A549 (cell line): ENCODE data around the gene SIRT1. TPM values are rescaled to one million over a fixed set of nuclear protein-coding genes. Genes with fewer than 3 reads are reported as not detected.

ENCODE experiments used
- ATAC-seq, 2 experiments: fragments of 200-7000 bp in 1 of 2; fragments of >200 bp in 1 of 2; cut with Nextera tagmentation in 1 of 2; cut with Tn5 transposase in 1 of 2; 3 replicates each; pipeline versions ENCODE4 v1.8.0 to v1.9.1; 2018 to 2020; ENCODE audit warnings: mild to moderate bottlenecking in 1 of 2, moderate library complexity in 1 of 2
- CTCF ChIA-PET: fragments of 300-600 bp; sonication (Branson Sonifier 250); formaldehyde crosslinking; extraction: SDS; loops from one replicate; lab custom pipeline; 2021; ENCODE audit warnings: antibody characterized with exemption, inconsistent platforms; lab: Yijun Ruan, JAX
- POLR2A ChIA-PET: fragments of 350-600 bp; formaldehyde crosslinking; extraction: SDS; loops from one replicate; lab custom pipeline; 2021; ENCODE audit warnings: antibody characterized with exemption, inconsistent platforms; lab: Yijun Ruan, JAX
- DNase-seq, 2 experiments: peaks; one replicate each; pipeline versions ENCODE4 v3.0.0 to v3.0.0-alpha.2; 2011 to 2016; ENCODE audit warnings: low read depth in 1 of 2, low spot score in 1 of 2
- FAIRE-seq: peaks from 2 replicates; lab custom pipeline; 2011; peaks lifted over from hg19 to GRCh38; lab: Jason Lieb, UNC
- H3K27ac ChIP-seq, 2 experiments: fragments of >200 bp; sonication (Bioruptor Twin); formaldehyde crosslinking; 3 replicates each; pipeline ENCODE4 v1.5.1; 2016 to 2017
- H3K4me1 ChIP-seq: fragments of >200 bp; sonication (Bioruptor Twin); formaldehyde crosslinking; 3 replicates; pipeline ENCODE4 v1.6.1; 2016
- H3K4me2 ChIP-seq: fragments of >200 bp; sonication (Bioruptor Twin); formaldehyde crosslinking; 3 replicates; pipeline ENCODE4 v1.6.1; 2016
- H3K4me3 ChIP-seq: fragments of >200 bp; sonication (Bioruptor Twin); formaldehyde crosslinking; 3 replicates; pipeline ENCODE4 v1.5.1; 2016
- H3K9me3 ChIP-seq: fragments of >200 bp; sonication (Bioruptor Twin); formaldehyde crosslinking; 3 replicates; pipeline ENCODE4 v1.6.1; 2016
- CBX8 ChIP-seq: fragments of 200-600 bp; sonication (generic); IDR thresholded peaks from 2 replicates; pipeline ENCODE4 v1.6.1; 2016
- CTCF ChIP-seq: fragments of >200 bp; sonication (Bioruptor Twin); formaldehyde crosslinking; IDR thresholded peaks from 3 replicates; pipeline ENCODE4 v1.5.1; 2016
- EHMT2 ChIP-seq: fragments of 200-600 bp; sonication (generic); IDR thresholded peaks from 2 replicates; pipeline ENCODE4 v1.6.1; 2016; ENCODE audit warnings: antibody characterized with exemption, low read depth, mild to moderate bottlenecking, moderate library complexity
- ELK1 ChIP-seq: fragments of 150-350 bp; IDR thresholded peaks from 2 replicates; pipeline ENCODE4 v1.6.1; 2014; ENCODE audit warnings: low read depth, mild to moderate bottlenecking, low read length
- ESRRA ChIP-seq: fragments of 150-350 bp; IDR thresholded peaks from 2 replicates; pipeline ENCODE4 v1.6.1; 2014; ENCODE audit warnings: mild to moderate bottlenecking, low read length, borderline replicate concordance
- FOXS1 ChIP-seq: fragments of 250-450 bp; sonication (Bioruptor Pico); IDR thresholded peaks from 2 replicates; pipeline ENCODE4 v1.5.0; 2020; ENCODE audit warnings: mild to moderate bottlenecking, moderate library complexity
- HMGXB4 ChIP-seq: fragments of 250-450 bp; sonication (Bioruptor Pico); IDR thresholded peaks from 2 replicates; pipeline ENCODE4 v1.5.0; 2021; ENCODE audit warnings: mild to moderate bottlenecking, moderate library complexity, borderline replicate concordance
- HOXA7 ChIP-seq: fragments of 250-450 bp; sonication (Bioruptor Pico); IDR thresholded peaks from 2 replicates; pipeline ENCODE4 v1.5.0; 2020; ENCODE audit warnings: mild to moderate bottlenecking, moderate library complexity
- HOXB5 ChIP-seq: fragments of 250-450 bp; sonication (Bioruptor Pico); IDR thresholded peaks from 2 replicates; pipeline ENCODE4 v1.5.0; 2020; ENCODE audit warnings: mild to moderate bottlenecking, moderate library complexity
- NFE2L2 ChIP-seq: fragments of 150-350 bp; conservative IDR thresholded peaks from 2 replicates; pipeline ENCODE4 v1.6.1; 2014; ENCODE audit warnings: low read length
- NR3C1 ChIP-seq: fragments of >200 bp; sonication (Bioruptor Twin); formaldehyde crosslinking; IDR thresholded peaks from 3 replicates; pipeline ENCODE4 v1.6.1; 2017
- PBX3 ChIP-seq: IDR thresholded peaks from 2 replicates; pipeline ENCODE4 v1.6.1; 2012
- RARB ChIP-seq: fragments of 250-450 bp; sonication (Bioruptor Pico); IDR thresholded peaks from 2 replicates; pipeline ENCODE4 v1.8.0; 2021; ENCODE audit warnings: mild to moderate bottlenecking, moderate library complexity
- REST ChIP-seq: fragments of 200-600 bp; sonication (generic); IDR thresholded peaks from 2 replicates; pipeline ENCODE4 v1.6.1; 2016; ENCODE audit warnings: antibody characterized with exemption, mild to moderate bottlenecking, moderate library complexity
- SMC3 ChIP-seq: fragments of >200 bp; sonication (Bioruptor Twin); formaldehyde crosslinking; IDR thresholded peaks from 3 replicates; pipeline ENCODE4 v1.6.1; 2018; ENCODE audit warnings: inconsistent platforms
- SREBF2 ChIP-seq: fragments of 450-650 bp; IDR thresholded peaks from 2 replicates; pipeline ENCODE4 v1.6.1; 2014; ENCODE audit warnings: mild to moderate bottlenecking, moderate library complexity
- TFCP2L1 ChIP-seq: fragments of 250-450 bp; sonication (Bioruptor Pico); IDR thresholded peaks from 2 replicates; pipeline ENCODE4 v1.5.0; 2021; ENCODE audit warnings: mild to moderate bottlenecking
- ZNF302 ChIP-seq: fragments of 250-450 bp; sonication (Bioruptor Pico); IDR thresholded peaks from 2 replicates; pipeline ENCODE4 v1.9.0; 2021; ENCODE audit warnings: inconsistent platforms, mild to moderate bottlenecking, moderate library complexity
- WGBS: methylation state at CpG from one replicate; pipeline ENCODE4 v1.1.6; 2017; ENCODE audit errors: missing lambda C conversion rate; 5-methylcytosine and 5-hydroxymethylcytosine counted together
- polyA plus RNA-seq, 4 experiments: library from polyadenylated mRNA; depleted of rRNA in 3 of 4; stranded (reverse); fragments of >200 nt; fragmentation: RNase III in 1 of 4; extraction: RNeasy Plus Mini Kit Qiagen cat#74134 plus additional on column Dnase treatment in 1 of 4; gene quantifications; 2 replicates in 3 of 4; 3 replicates in 1 of 4; pipeline ENCODE4 v1.2.3, GENCODE V29; 2011 to 2017

The SIRT1 gene
- polyA plus RNA-seq, 2 of the 4 experiments (the other 2 are of a cell fraction) = 16.2 to 34.8 TPM

GRCh38 chr10:67914777-67915340 is 30.4 kb downstream of the SIRT1 start:
- Histone ChIP-seq H3K4me3 (no peak overlapping the region), H3K4me1 (peaks cover 6% of the 10 kb centered on the region; the same call in 1 of the 3 replicates), H3K9me3 (no peaks in the 10 kb centered on the region)
- WGBS = 92% methylated on average over 8 of the region's 8 CpGs
- DNase-seq (no peak), ATAC-seq (peak in 1 of 2 experiments; percentile 11; a peak in 2 of 6 replicates), FAIRE-seq (no peak)
- CTCF ChIA-PET = interaction anchor here (1.0 kb wide), 1 partner anchor 60 kb away, joined by 3 read pairs; no protein-coding TSS in a partner anchor
- TF ChIP-seq ESRRA (no peak), CBX8 (no peak), SREBF2 (no peak), TFCP2L1 (CRISPR knock-in tag) (no peak), HMGXB4 (no peak), SMC3 (no peak), HOXB5 (CRISPR knock-in tag) (no peak), NR3C1 (no peak), NFE2L2 (no peak), RARB (CRISPR knock-in tag) (no peak), FOXS1 (no peak), PBX3 (no peak)
- TF ChIP-seq, all 56 proteins: peak for 0
- POLR2A ChIA-PET = interaction anchor here (0.6 kb wide), 1 partner anchor 540 kb away, joined by 3 read pairs; no protein-coding TSS in a partner anchor
- Histone ChIP-seq H3K4me2 (no peak overlapping the region), H3K27ac (no peak overlapping the region)

GRCh38 chr10:67917169-67917568 is 32.7 kb downstream of the SIRT1 start:
- ChIA-PET POLR2A (interaction anchor here (0.6 kb wide), 1 partner anchor 31 kb away, joined by 13 read pairs; no protein-coding TSS in a partner anchor), CTCF (interaction anchor here (1.7 kb wide), 1 partner anchor 129 kb away, joined by 4 read pairs; no protein-coding TSS in a partner anchor)
- 56% methylated on average over 2 of the region's 2 CpGs for WGBS

More at GRCh38 chr10:67917169-67917568, 32.7 kb downstream of the SIRT1 start:
- peaks cover 6% of the 10 kb centered on the region; the same call in 1 of the 3 replicates for H3K4me1 ChIP-seq
- no peak for ATAC-seq
- no peak for FAIRE-seq
- no peak overlapping the region for H3K27ac ChIP-seq
- H3K9me3 ChIP-seq = no peaks in the 10 kb centered on the region
- H3K4me2 ChIP-seq = no peak overlapping the region
- TF ChIP-seq EHMT2 = no peak
- TF ChIP-seq HOXA7 = no peak
- no peak for TF ChIP-seq ZNF302 (CRISPR knock-in tag)
- TF ChIP-seq ELK1 = no peak
- no peak for TF ChIP-seq CTCF
- no peak for TF ChIP-seq REST
- H3K4me3 ChIP-seq = no peak overlapping the region
- DNase-seq = no peak
